NCI-H2029 (cell line): Measurements from ENCODE around the gene POLD4.

Source experiments
- DNase-seq: peaks from one replicate; lab custom pipeline; 2025; lab: John Stamatoyannopoulos, UW

POLD4 gene

DNA sequence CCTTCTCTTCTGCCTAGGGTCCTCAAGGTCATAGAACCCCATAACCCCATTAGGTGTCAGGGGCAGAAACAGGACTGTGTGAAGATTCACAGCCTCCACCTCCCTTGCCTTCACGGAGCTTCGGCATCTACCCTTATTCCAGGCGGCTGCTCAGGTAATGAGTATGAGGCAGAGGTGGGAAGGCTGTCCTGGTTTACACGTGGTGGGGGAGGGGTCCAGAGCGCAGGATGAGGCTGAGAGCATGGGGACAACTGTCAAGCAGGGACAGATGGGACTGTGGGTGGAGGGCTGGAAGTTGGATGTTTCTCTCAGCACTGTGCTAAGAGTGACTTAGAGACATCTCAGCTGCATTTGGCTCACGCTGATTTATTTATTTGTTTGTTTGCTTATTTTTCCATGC lies 34.2 kb upstream of the POLD4 start:
- DNase-seq, result no peak

DNA sequence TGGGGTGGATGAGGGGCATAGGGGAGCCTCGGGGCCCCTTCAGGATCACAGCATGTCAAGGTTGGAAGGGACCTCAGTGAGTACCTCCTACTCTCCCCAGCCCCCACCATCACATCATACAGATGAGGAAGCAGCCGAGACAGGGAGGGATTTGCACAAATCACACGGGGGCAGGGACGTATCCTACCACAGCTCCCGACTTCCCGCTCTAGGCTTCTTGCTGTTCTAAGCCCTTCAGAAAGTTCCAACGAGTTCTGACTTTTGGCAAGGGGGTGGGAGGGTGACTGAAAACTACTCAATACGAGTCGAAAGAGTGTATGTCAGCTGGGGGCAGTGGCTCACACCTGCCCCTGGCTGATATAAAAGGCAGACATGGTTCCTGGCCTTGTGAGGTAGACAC lies 33.7 kb upstream of the POLD4 start:
- no peak for DNase-seq

GRCh38 chr11:67384851-67385366 lies 31.6 kb upstream of the POLD4 start:
- DNase-seq, result no peak

DNA sequence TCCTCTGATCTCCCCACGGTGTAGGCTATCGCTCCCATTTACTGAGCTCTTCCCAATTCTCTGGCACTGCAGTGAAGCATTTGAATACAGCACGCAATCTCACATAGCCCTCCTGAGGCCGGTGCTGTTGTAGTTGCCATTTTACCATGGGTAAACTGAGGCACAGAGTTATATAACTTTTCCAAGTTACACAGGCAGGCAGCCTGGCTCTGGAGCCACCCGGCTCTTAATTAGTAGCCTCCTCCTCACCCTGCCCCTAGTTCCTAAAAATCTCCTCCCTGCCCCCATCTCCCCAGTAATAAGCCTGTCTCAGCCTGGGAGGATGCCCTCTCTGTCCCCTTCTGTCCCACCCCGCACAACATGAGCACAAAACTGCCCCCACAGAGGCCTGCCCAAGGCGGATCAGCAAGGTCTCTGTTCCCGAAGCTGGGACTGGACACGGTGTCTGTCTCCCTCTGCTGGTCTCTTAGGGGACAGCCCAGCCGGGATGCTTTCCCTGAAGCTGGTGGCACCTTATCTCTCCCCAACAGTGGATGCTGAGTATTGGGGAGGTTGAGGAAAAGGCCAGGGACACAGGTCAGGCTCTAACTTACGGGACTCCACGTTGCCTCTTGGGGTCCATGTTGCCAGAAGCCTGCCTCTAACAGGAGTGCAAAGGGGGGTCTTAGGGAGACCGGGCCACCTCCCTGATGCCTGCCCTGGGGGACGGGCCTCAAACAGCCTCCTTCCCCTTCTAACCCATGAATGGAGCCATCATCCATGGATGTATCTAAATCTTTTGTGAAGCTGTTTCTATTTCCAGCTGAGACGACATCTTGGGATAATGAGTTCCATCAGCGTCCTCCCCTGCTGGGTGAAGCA lies 29.2 kb upstream of the POLD4 start:
- no peak for DNase-seq

GRCh38 chr11:67381244-67381972 lies 28.1 kb upstream of the POLD4 start:
- DNase-seq, result no peak

DNA sequence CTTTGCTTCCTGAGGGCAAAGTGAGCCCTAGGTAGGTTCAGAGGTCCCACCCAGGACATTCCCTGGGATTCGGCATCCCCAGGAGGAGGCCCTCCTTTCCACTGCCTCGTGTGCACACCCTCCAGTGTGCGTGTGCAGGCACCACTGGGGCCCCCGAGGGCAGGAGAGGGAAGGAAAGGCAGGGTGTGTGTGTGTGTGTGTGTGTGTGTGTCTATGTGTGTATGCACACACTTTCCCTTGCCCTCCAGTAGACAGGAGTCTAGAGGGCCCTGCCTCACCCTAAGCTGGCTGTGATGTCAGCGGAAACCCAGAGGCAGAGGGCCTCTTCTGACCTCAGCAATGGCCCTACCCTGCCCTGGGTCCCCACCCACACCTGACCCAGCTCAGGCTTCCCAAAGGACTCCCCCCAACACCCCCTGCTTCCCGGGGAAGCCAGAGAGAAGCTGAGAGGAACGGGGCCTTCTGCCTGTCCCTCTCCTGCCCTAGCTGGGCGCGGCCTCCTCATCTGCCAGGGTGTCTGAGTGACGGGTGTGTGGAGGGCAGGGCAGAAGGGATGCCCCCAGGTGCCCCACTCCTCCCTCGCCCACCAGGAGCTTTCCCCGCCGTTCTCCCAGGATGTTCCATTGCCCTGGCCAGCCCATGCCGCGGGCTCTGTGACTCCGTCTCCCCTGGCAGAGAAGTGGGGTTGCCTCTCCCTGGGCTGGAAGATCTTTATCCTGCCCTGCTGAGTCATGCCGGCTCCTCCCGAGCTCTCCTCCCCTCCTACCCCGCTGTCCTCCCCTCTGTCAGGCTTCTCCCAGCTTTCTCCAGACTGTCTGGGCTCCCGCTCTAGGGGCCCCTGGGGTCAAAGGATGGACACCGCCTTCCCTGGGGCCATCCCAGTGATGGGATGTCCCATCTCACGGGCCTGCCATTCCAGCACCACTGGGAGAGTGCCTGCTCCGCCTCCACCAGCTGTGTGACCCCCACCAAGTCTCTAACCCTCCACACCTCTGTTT lies 26.0 kb upstream of the POLD4 start:
- no peak for DNase-seq

DNA sequence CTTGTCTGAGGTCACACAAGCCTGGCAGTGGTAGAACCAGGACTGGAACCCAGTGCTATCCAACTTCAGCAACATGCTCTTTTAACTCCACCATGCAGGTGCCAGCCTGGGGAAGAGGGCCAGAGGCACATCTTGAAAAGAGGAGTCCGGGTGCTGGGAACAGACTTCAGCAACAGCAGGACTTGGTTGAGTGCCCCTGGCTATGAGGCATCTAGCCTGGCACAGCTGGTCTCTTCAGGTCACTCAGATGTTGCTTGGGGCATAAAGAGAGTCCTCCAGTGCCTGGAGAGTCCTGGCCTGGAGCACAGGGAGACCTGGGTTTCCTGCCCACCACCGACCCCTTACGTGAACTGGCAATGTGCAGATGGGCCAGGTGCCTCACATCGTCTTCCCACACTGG lies 25.2 kb upstream of the POLD4 start:
- DNase-seq, result no peak

DNA sequence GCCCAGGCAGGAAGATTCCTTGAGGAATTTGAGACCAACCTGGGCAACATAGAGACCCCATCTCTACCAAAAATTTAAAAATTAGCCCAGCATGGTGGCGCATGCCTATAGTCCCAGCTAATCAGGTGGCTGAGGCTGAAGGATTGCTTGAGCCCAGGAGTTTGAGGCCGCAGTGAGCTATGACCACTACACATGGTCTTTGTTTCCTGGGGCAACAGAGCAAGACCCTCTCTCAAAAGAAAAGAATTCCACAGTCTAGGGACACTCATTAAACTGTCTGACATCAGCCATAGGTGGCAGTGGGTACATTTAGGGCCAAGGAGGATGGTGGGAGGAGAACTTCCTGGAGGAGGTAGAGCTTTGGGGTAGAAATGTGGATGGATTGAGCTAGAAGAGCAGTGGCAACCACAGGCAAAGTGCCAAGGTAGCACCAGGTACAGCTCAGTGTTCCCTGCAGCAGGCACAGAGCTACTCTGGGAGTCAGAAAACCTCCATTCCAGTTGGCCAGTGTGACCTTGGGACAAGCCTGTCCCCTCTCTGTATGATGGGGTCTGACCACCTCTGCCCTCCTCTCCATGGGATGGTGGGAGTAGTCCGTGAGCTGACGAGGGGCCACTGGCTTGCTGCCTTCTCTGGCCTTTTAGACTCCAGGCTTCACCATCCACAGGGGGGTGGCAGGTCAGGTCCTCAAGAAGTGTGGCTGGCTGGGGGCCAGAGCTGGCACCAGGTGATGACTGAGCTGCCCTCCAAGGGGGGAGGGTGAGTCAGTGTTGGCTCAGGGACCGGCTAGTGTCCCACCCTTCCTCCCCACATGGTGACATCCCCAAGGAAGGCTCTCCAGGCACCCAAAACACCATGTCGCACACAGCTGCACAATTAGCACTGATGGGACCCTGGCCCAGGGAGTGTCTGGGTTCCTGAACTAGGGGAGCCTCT lies 23.8 kb upstream of the POLD4 start:
- DNase-seq, result no peak

- DNase-seq, result no peak
These were observed 22.9 kb upstream of the POLD4 start for GRCh38 chr11:67376063-67376820.

- DNase-seq, result no peak
These were observed 22.1 kb upstream of the POLD4 start for GRCh38 chr11:67375320-67376055.

- no peak for DNase-seq
These were observed 21.4 kb upstream of the POLD4 start for GRCh38 chr11:67374571-67375281.

- no peak for DNase-seq
These were observed 20.6 kb upstream of the POLD4 start for GRCh38 chr11:67373648-67374570.

- no peak for DNase-seq
These were observed 19.8 kb upstream of the POLD4 start, which contains the start of gene CLCF1 for GRCh38 chr11:67372993-67373647. Gene CLCF1 (minus strand): TSS chr11:67373598. CDS start chr11:67373539, 59 bp downstream.

DNA sequence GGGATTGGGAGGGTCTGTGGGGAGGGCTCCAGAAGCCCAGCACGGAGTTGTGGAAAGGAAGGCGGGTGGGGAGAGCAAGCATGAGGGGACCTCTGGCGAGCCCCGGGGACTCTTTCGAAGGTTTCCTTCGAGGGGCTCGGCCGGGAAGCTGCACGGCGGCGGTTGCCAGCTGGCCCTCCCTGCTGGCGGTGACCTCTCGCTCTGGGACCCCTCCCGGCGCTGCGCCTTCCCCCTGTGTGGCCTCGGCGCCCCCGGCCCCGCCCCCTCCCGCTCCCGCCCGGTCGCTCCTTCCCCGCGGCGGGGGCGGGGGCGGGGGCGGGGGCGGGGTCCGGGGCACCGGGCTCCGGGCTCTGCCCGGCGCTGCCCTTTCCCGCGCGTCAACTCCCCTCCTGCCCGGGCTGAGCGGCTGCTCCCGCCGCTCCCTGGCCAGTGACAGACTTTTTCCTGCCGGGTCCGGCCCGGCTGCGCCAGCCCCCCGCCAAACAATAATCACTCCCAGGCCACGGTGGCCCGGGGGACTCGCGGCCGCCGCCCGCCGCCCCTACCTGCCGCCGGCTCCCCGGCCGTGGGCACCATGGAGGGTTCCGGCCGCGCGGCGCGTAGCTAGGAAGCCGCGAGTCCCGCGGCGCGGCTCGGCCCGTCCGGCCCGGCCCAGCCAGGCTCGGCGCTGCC lies 19.1 kb upstream of the POLD4 start:
- no peak for DNase-seq

DNA sequence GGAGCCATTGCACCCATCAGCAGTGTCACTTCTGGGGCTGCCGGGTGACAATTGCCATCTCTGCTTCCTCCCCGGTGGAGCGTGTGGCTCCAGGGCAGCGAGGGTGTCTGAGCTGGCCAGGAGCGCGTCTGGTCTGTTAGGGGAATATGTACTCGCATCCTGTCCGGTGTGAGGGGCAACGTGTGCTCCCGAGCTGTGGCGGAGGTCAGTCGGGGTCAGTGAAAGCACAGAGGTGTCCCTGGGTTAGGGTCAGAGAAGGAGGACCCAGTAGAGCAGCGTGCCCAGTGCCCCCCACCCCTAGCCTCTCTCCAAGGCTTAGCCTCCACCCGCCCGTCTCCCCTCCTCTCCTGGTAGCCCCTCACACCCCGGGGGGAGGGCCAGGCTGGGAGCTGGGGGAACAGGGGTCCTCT lies 18.6 kb upstream of the POLD4 start:
- DNase-seq, result no peak

- DNase-seq, result no peak
These were observed 18.0 kb upstream of the POLD4 start for GRCh38 chr11:67371189-67371910.
